Measurements from ENCODE around the gene PIK3CB. TPM values are rescaled to one million over a fixed set of nuclear protein-coding genes. Genes with fewer than 3 reads are reported as not detected.
"Not testable (repeated sequence)": the region's sequence is repeated elsewhere in the genome, so short reads cannot be mapped to it uniquely, and the experiment has no call there.

Gene PIK3CB
- polyA plus RNA-seq, 3 donors = 25.2 to 37.3 (median 29.4) TPM

DNA sequence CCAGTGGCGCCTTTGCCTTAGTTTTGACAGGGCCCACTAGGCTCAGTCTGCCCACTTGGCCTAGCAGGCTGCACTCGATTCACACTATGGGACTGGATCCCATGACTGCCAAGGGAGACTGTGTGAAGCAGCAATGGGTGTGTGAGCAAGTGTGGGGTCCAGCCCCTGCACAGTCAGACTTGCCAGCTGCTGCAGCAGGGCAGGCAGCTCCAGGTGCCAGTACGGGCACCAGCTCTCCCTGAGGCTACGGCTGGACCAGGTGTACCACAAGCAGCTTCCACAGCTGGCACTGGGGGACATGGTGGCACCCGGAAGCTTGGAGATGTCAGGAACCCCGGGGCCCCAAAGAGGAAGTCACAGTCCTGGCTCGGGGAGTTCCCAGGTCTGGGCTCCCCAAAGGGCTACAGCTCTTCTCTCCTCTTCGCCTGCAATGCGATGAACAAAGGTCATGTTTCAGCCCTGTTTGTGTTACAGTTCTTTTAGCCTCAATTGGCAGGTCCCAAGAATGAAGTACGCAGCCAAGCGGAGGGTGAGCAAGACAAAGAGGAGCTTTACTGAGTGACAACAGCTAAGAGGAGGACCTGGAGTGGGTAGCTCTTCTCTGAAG lies 67.1 kb downstream of the PIK3CB start:
- no peak for DNase-seq

GRCh38 chr3:138761002-138761401 lies 73.7 kb downstream of the PIK3CB start:
- DNase-seq = no peak

- DNase-seq = no peak
Observed at GRCh38 chr3:138748190-138748589, 86.5 kb downstream of the PIK3CB start.

- DNase-seq = no peak
Observed at GRCh38 chr3:138747225-138747624, 87.5 kb downstream of the PIK3CB start.

DNA sequence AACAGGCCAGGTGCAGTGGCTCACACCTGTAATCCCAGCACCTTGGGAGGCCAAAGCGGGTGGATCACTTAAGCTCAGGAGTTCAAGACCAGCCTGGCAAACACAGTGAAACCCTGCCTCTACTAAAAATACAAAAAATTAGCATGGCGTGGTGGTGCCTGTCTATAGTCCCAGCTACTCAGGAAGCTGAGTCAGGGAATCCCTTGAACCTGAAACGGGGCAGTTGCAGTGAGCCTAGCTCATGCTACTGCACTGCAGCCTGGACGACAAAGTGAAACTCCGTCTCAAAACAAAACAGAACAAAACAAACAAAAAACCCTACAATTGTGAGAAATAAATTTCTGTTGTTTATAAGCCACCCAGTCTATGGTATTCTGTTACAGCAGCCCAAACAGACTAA lies 94.7 kb downstream of the PIK3CB start:
- no peak for DNase-seq

GRCh38 chr3:138732456-138732855 lies 102.3 kb downstream of the PIK3CB start:
- no peak for DNase-seq

DNA sequence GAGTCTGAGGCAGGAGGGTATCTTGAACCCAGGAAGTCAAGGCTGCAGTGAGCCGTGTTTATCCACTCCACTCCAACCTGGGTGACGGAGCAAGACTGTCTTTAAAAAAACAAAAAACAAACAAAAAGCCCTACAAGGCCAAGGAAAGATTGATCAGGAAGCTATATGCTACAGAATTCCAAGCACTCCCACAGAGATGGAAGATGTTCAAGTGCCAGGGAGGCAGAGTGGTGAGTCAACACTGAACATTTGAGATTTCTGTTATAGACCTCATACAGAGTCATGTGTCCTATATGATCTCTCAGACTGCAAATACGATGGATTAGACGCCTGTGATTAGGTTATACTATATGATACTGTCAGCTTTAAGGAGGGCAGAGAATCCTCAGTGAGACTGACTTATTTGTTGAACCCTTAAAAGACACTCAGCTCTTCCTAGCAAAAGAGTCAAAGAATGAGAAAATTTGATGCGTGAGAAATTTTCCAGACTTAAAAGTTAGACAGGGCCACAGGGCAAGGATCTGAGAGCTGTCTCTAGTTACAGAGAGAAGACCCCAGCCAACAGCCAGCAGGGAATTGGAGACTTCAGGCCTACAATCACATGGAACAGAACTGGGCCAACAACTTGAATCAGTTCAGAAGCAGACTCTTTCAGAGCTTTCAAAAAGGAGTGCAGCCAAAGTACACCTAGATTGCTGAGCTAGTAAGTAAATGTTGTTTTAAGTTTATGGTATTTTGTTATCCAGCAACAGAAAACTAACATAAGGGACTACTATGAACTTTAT lies 107.6 kb downstream of the PIK3CB start:
- DNase-seq = no peak

DNA sequence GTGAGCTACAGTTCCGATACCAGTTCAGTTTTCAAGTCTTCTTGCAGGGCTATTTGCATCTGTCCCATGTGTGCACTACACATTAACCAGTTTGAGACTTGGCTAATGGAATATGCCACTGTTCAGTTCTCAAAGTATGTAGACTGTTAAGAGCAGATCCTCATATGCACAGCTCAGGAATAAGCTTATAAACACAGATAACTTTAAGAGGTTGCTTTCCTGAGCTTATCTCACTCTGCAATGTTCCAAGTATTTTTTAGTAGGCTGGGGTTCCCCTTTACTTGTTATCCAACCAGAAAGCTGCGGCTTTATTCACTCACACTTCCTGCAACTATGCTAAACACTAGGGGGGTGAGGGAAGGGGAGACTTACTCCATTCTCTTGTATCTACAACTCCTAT lies 108.7 kb downstream of the PIK3CB start:
- DNase-seq = not testable (repeated sequence)

DNA sequence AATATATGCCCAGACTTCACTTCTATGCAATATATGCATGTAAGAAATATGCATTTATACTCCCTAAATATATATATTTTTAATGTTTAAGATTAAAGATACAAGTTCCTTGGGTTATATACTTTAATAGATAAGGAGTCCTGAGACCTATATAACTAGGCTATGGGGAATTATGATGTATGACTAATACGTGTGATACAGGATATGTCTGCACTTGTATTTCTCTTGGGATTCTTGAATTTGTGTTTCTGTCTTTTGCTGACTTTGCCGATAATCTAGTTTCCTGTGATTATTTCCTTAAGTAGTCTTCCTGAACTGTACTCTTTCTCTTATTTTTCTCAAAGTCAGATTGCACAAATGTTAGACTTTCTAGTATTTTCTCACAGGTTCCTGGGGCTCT lies 109.6 kb downstream of the PIK3CB start:
- DNase-seq = no peak

DNA sequence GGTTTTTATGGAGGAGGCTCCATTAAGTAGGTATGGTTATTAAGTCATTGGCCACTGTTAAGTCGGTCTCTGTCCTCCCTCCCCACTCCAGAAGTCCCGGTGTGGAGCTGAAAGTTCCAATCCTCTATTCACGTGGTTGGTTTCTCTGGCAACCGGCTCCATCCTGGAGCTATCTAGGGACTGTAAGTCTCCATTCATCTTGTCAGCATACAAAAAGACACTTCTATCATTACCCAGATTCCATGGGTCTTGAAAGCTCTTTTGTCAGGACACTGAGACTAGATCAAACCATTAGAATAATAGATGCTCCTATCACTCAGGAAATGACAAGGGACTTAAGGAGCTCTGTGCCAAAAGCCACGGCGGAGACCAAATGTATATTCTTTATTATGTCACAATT lies 110.3 kb downstream of the PIK3CB start:
- no peak for DNase-seq

DNA sequence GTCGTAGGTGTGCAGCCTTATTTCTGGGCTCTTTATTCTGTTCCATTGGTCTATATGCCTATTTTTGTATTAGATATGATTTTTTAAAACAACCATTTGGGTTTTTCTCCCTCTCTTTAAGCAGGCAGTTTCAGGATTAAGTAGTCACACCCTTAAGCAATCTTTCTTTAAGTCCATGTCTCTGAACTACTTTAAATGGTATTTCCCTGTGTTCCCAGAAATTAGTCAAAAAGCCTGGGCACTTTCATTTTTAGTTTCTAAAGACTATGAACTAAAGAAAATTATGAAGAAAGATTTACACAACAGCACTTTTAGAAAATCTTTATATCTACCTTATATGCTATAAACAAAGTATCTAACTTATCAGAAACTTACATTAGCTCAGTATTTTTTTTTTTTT lies 115.9 kb downstream of the PIK3CB start:
- DNase-seq = no peak

- no peak for DNase-seq
Observed at GRCh38 chr3:138717348-138717747, 117.4 kb downstream of the PIK3CB start.

- DNase-seq = no peak
Observed at GRCh38 chr3:138712086-138712485, 122.6 kb downstream of the PIK3CB start.

- DNase-seq = no peak
Observed at GRCh38 chr3:138705675-138706074, 129.1 kb downstream of the PIK3CB start.

DNA sequence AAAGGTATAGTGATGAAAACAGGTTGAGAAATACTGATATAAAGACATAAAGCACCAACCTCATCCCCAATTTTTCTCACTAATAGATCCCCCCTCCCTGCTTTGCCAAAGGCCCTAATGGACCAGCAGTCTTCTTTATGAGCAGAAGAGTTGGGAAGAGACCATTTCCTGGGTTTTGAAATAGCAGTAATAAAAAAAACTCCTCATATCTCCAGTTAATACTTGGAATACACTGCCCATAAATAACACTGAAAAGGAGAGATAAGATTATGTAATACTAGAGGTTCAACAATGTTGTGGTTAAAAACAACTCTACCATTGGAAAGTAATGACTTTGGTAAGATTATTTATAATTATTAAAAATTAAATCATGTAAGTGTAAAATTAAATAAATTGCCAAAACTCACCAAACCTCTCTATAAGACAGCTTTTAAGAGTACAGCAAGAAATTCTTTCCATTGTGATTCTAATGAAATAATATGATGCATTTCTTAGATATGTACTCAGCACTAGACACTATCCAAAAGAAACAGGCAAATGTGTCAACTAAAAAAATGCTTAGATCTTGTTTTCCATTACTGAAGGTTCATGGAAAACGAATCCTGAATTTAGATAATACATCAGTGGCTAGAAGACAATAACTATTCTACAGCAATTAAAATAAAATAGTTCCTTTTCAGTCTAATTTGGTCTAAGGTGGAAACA lies 137.9 kb downstream of the PIK3CB start:
- no peak for DNase-seq

- no peak for DNase-seq
Observed at GRCh38 chr3:138694287-138695007, 140.3 kb downstream of the PIK3CB start.

DNA sequence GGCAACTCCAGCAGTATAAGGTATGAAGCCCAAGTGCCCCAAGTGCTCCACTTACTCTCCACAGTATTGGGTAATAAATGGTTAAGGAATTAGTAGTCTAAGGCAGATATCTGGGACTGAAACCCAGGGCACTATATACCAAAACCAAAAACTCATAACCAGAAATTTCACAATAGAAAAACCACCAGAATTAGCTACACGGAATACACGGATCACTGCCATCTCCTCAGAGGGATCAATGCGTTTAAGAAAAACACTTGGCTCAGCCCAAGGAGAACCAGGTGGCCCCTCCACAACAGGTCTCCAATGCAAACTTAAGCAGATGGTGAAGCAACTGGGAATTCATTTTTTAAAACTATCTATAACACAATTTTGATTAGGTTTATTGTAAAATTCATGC lies 142.6 kb downstream of the PIK3CB start:
- DNase-seq = no peak

DNA sequence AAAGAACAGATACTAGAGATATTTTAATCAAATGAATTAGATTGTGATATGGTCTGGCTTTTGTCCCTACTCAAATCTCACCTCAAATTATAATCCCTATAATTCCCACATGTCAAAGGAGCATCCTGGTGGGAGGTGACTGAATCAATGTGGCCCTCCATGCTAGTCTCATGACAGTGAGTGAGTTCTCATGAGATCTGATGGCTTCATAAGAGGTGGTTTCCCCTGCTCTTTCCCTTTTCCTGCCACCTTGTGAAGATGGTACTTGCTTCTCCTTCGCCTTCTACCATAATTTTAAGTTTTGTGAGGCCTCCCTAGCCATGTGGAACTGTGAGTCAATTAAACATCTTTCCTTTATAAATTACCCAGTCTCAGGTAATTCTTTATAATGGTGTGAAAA lies 143.4 kb downstream of the PIK3CB start:
- no peak for DNase-seq

DNA sequence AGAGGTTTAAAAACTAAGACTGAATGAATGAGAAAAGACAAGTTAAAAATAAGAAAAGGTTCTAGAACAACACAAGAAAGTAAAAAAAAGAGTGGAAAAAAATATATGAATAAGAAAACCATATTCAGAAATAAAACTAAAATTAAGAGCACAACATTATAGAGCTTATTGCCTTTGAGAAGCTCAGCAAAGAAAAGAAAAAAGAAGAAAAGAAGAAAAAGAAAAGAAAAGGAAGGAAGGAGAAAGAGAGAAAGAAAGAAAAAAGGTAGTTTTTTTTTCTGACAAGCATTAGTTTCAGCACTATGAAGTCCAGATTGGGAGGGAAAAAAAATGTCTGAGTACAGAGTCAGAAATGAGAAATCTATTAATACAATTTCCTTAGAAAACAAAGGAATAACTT lies 144.7 kb downstream of the PIK3CB start:
- no peak for DNase-seq

DNA sequence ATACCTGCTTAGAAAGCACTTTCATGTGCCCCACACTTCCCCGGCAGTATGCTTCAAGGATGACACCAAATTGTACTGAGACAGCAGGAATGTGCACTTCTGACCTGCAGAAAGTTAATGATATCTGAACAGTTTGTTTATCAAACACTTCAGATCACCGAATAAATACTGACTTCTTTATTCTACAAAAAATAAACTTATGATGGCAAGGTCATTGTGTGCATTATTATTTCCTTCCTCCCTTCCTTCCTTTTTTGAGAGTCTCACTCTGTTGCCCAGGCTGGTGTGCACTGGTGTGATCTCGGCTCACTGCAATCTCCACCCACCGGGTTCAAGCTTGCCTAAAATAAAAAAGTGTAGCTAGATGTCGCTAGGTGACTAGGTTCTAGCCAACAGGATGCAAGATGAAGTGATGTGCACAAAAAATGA lies 145.8 kb downstream of the PIK3CB start:
- no peak for DNase-seq

DNA sequence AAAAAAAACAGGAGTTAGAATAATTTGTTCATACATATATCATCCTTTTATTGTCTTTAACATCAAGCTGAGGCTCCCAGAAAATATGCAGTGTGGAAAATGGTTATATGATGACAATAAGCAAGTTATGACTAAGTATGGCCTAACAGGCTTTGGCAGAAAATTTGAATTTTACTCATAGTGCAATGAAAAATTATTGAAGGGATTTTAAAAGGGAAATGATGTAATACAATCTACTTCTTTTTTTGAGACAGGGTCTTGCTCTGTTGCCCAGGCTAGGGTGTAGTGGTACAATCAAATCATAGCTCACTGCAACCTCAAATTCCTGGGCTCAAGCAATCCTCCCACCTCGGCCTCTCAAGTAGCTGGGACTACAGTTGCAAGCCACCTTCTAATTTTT lies 147.5 kb downstream of the PIK3CB start:
- no peak for DNase-seq

DNA sequence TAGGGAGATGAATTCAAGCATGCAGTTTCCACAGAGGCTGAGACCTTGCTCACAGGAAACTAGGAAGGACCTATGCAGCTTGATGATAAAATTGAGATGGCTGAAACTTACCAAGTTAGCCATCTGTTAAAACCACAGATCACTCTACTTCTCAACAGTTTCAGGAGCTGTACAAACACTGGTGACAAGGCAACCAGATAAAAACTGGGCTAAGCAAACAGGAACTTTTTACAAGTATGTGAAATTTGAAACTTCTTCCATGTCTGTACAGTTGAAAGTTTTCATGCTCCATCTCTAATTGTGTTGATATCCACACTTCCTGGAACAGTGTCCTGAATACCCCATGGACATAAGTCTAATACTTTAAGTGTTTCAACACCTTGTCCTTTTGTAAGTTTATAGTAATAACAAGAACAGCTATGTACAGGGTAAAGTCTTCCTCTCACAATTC lies 147.9 kb downstream of the PIK3CB start:
- peak; percentile 21 for DNase-seq

All from renal pelvis (tissue), 4 donors.